GM18507 (cell line): ENCODE data around the gene RBM33.

Experiments used
- DNase-seq: peaks from one replicate; pipeline ENCODE4 v3.0.0; 2011; ENCODE audit warnings: low read depth; ENCODE audit not compliant: insufficient read length; ENCODE audit errors: extremely low spot score
- FAIRE-seq: peaks from 2 replicates; lab custom pipeline; 2011; peaks lifted over from hg19 to GRCh38; lab: Jason Lieb, UNC

Gene RBM33

GRCh38 chr7:155624412-155624811 lies 20.0 kb upstream of the RBM33 start:
- FAIRE-seq (no peak), DNase-seq (no peak)

- FAIRE-seq: no peak
Measured at GRCh38 chr7:155625557-155625956, 18.9 kb upstream of the RBM33 start.

GRCh38 chr7:155629171-155629570 lies 15.3 kb upstream of the RBM33 start:
- no peak for DNase-seq
- FAIRE-seq: no peak

More at GRCh38 chr7:155625557-155625956, 18.9 kb upstream of the RBM33 start:
- DNase-seq: no peak

GRCh38 chr7:155631155-155631554 lies 13.3 kb upstream of the RBM33 start:
- FAIRE-seq: no peak
- no peak for DNase-seq

GRCh38 chr7:155635817-155636216 lies 8.6 kb upstream of the RBM33 start:
- DNase-seq: no peak
- peak; percentile 15 for FAIRE-seq

- FAIRE-seq (no peak), DNase-seq (no peak)
Measured at GRCh38 chr7:155637155-155637554, 7.3 kb upstream of the RBM33 start.

GRCh38 chr7:155638366-155638765 lies 6.1 kb upstream of the RBM33 start:
- peak; percentile 48 for FAIRE-seq
- DNase-seq: no peak

GRCh38 chr7:155639958-155640520 lies 4.4 kb upstream of the RBM33 start:
- no peak for FAIRE-seq
- DNase-seq: no peak

GRCh38 chr7:155640629-155641028 lies 3.8 kb upstream of the RBM33 start:
- FAIRE-seq: no peak
- DNase-seq: no peak

- no peak for FAIRE-seq
- no peak for DNase-seq
Measured at GRCh38 chr7:155643804-155644177, 670 bp upstream of the RBM33 start.

GRCh38 chr7:155644971-155645509 lies 579 bp downstream of the RBM33 start:
- DNase-seq: no peak
- no peak for FAIRE-seq

GRCh38 chr7:155645662-155646061 lies 1.2 kb downstream of the RBM33 start:
- FAIRE-seq: no peak
- DNase-seq: no peak

GRCh38 chr7:155646669-155647068 lies 2.2 kb downstream of the RBM33 start:
- no peak for DNase-seq
- FAIRE-seq: no peak

GRCh38 chr7:155647302-155647701 lies 2.8 kb downstream of the RBM33 start:
- FAIRE-seq (no peak), DNase-seq (no peak)

GRCh38 chr7:155647734-155648133 lies 3.3 kb downstream of the RBM33 start:
- FAIRE-seq (no peak), DNase-seq (no peak)

GRCh38 chr7:155648752-155649339 lies 4.4 kb downstream of the RBM33 start:
- FAIRE-seq: no peak
- no peak for DNase-seq

GRCh38 chr7:155649588-155649987 lies 5.1 kb downstream of the RBM33 start:
- DNase-seq (no peak), FAIRE-seq (no peak)

- FAIRE-seq (no peak), DNase-seq (no peak)
Measured at GRCh38 chr7:155652156-155653114, 8.0 kb downstream of the RBM33 start.

GRCh38 chr7:155653803-155654202 lies 9.3 kb downstream of the RBM33 start:
- FAIRE-seq (no peak), DNase-seq (no peak)

- FAIRE-seq (no peak), DNase-seq (no peak)
Measured at GRCh38 chr7:155656891-155657290, 12.4 kb downstream of the RBM33 start.
